ENCODE data around the gene TBCE.
"Not testable (repeated sequence)": the region's sequence is repeated elsewhere in the genome, so short reads cannot be mapped to it uniquely, and the experiment has no call there.

Gene TBCE

DNA sequence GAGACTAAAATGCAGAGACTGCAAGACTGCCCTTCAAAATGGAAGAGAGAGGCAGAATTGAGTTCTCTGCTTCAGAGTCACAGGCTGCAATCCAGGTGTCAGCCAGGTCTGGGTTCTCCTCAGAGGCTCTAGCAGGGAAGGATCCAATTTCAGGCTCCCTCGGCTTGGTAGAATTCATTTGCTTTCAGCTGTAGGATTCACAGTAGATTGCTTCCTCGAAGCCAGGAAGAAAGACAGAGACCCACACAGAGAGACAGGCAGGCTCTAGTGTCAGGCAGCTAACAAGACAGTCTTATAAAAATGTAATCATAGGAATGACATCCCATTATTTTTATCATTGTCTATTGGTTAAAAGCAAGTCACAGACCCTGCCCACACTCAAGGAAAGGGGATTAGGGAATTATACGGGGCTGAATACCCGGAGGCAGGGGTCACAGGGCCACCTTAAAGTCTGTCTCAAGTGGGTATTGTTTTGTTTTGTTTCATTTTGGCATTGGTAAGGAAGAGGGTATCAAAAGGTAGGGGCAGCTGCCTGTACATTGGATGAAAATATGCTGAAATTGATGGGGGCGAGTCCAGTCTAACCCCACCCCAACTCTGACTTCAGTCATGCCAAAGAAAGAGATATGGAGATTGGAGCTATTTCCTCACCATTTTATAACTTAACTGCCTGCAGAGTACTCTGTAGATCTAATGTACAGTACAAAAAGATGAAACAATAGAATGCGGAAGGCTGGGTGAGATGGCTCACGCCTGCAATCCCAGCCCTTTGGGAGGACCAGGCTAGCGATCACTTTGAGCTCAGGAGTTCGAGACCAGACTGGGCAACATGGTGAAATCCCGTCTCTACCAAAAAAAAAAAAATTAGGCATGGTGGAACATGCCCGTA, 9.5 kb upstream of the TBCE start:
- DNase-seq, result no peak

DNA sequence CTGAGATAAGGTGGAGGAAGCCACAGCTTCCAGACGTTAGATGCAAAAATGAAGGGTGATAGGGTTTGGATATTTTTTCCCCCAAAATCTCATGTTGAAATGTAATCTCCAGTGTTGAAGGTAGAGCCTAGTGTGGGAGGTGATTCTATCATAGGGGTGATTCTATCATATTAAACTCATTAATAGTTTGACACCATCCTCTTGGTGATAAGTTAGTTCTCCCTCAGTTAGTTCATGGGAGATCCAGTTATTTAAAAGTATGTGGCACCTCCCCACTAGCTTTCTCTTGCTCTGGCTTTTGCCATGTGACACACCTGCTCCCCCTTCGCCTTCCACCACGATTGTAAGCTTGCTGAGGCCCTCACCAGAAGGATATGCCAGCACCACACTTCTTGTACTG, 8.3 kb upstream of the TBCE start:
- no peak for DNase-seq

DNA sequence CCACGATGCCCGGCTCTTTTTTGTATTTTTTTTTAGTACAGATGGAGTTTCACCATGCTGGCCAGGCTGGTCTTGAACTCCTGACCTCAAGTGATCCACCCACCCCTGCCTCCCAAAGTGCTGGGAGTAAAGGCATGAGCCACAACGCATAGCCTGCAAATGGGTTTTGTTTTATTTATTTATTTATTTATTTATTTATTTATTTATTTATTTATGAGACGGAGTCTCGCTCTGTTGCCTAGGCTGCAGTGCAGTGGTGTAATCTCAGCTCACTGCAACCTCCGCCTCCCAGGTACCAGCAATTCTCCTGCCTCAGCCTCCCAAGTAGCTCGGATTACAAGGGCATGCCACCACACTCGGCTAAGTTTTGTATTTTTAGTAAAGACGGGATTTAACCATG, 3.0 kb upstream of the TBCE start:
- not testable (repeated sequence) for DNase-seq

DNA sequence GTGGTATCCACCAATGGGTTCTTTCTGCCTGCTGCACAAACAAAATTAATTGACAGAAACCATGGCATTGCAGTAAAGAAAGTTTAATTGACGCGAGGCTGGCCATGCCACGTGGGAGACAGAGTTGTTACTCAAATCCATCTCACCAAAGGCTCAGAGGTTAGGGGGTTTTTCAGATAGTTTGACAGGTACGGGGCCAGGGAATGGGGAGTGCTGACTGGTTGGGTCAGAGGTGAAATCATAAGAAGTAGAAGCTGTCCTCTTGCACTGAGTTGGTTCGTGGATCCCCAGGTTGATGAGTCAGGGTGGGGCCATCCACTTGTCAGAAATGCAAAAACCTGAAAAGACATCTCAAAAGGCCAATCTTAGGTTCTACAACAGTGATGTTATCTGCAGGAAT, 941 bp upstream of the TBCE start:
- DNase-seq, result no peak

DNA sequence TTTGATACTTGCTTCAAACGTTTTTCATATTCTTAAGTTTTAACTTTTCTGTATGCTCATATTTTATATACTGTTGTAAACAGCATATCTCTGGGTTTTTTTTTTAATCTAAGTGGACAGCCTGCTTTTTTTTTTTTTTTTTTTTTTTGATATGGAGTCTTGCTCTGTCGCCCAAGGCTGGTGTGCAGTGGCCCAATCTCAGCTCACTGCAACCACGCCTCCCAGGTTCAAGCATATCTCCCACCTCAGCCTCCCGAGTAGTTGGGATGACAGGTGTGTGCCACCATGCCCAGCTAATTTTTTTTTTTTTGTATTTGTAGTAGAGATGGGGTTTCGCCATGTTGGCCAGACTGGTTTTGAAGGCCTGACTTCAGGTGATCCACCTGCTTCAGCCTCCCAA, 1.2 kb downstream of the TBCE start:
- no peak for DNase-seq

DNA sequence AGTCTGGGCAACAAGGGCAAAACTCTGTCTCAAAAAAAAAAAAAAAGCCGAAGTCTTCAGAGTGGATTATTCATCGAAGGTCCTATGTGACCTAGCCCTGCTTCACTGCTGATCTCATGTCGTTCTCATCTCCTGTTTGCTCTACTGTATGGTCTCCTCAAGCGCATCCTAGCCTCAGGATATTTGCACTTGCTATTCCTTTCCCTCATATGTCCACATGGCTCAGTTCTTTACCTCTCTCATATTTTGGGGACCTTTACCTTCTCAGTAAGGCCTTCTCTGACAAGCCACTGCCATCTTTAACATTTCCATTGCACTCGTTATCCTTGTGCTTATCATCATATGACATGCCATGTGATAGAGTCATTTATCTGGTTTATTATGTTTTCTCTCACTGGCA, 2.6 kb downstream of the TBCE start:
- no peak for DNase-seq

DNA sequence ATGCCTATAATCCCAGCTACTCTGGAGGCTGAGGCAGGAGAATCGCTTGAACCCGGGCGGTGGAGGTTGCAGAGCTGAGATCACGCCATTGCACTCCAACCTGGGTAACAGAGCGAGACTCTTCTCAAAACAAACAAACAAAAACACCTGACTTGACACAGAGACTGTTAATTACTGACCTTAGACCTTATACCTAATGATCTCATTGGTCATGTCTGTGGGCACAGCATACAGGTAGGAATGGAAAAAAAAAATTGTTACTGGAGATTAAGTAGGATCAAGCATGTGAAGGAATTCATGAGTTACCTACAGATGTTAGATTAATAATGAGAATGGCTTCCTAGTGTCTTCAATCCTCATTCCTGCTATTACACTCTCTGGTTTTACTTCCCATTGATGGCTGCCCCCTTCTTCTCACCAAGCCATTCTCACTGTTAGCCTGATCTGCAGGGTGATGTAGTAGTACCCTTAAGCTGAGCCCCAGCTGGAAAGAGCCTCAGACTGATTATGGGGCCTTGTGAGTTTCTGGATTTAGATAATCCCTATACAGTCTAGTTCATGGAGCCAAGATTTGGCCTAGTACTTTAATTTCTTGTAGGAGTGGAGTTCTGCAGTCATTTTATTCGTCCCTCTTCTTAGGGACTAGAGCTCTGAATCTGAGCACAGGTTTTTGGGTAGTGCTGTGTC, 8.8 kb downstream of the TBCE start:
- DNase-seq, result no peak

DNA sequence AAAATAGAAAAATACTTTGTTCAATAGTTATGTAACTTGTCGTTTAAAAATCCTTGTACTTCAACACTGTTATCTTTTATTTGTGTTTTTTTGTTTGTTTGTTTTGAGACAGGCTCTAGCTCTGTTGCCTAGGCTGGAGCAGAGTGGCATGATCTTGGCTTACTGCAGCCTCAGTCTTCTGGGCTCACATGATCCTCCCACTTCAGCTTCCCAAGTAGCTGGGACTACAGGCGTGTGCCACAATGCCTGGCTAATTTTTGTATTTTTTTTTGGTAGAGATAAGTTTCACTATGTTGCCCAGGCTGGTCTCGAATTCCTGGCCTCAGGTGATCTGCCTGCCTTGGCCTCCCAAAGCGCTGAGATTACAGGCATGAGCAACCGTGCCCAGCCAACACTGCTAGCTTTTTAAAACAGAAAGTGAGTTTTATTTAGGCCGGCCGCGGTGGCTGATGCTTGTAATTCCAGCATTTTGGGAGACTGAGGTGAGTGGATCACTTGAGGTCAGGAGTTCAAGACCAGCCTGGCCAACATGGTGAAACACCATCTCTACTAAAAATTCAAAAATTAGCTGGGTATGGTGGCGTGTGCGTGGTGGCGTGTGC, 11.0 kb downstream of the TBCE start:
- not testable (repeated sequence) for DNase-seq

DNA sequence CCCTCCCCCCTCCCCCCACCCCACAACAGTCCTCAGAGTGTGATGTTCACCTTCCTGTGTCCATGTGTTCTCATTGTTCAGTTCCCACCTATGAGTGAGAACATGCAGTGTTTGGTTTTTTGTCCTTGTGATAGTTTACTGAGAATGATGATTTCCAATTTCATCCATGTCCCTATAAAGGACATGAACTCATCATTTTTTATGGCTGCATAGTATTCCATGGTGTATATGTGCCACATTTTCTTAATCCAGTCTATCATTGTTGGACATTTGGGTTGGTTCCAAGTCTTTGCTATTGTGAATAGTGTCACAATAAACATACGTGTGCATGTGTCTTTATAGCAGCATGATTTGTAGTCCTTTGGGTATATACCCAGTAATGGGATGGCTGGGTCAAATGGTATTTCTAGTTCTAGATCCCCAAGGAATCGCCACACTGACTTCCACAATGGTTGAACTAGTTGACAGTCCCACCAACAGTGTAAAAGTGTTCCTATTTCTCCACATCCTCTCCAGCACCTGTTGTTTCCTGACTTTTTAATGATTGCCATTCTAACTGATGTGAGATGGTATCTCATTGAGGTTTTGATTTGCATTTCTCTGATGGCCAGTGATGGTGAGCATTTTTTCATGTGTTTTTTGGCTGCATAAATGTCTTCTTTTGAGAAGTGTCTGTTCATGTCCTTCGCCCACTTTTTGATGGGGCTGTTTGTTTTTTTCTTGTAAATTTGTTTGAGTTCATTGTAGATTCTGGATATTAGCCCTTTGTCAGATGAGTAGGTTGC, 14.9 kb downstream of the TBCE start:
- not testable (repeated sequence) for DNase-seq

DNA sequence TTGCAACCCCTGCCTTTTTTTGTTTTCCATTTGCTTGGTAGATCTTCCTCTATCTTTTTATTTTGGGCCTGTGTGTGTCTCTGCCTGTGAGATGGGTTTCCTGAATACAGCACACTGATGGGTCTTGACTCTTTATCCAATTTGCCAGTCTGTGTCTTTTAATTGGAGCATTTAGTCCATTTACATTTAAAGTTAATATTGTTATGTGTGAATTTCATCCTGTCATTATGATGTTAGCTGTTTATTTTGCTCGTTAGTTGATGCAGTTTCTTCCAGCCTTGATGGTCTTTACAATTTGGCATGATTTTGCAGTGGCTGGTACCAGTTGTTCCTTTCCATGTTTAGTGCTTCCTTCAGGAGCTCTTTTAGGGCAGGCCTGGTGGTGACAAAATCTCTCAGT, 18.4 kb downstream of the TBCE start:
- not testable (repeated sequence) for DNase-seq

DNA sequence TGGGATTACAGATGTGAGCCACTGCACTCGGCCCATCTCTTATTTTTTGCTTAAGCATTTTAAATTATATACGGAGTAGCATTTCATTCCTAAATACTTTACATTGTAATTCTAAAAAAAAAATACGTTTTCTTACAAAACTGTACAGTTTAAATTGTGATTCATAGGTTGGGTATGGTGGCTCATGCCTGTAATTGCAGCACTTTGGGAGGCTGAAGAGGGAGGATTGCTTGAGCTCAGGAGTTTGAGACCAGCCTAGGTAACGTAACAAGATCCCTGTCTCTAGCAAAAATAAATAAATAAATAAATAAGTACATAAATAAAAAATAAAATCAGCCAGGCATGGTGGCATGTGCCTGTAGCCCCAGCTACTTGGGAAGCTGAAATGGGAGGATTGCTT, 24.6 kb downstream of the TBCE start:
- DNase-seq, result peak; percentile 46

DNA sequence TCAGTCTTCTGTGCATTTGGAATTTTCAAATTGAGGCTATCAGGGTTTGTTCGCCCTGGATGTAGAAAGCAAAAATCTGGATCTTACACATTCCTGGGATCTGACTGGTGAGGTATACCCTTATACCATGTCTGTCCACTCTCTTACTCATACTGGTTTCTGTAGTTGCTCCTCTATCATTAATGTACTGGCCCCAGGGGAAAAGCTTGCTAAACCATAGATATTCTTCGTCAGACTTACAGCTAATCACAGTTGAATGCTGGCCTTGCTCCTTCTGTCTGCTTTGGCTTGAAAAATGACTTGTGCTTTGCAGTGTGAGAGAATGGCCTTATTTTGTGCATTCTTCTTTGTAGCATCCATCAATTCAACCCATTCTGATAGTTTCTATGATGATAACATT, 30.5 kb downstream of the TBCE start:
- peak; percentile 97 for DNase-seq

DNA sequence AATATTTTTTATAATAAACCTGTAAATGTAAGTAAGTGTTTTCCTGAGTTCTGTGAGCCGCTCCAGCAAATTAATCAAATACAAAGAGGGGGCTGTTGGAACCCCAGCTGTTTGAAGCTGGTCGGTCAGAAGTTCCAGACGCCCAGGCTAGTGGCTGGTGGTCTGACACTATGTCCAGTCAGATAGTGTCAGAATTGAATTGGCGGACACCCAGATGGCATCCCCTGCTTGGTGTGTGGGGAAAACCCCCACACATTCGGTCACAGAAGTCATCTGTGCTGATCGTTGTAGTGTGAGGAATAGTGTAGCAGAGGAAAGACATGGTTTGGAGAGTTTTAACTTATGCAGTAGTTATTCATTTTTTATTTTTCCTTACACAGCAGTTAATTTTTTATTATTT, 32.4 kb downstream of the TBCE start:
- DNase-seq, result no peak

DNA sequence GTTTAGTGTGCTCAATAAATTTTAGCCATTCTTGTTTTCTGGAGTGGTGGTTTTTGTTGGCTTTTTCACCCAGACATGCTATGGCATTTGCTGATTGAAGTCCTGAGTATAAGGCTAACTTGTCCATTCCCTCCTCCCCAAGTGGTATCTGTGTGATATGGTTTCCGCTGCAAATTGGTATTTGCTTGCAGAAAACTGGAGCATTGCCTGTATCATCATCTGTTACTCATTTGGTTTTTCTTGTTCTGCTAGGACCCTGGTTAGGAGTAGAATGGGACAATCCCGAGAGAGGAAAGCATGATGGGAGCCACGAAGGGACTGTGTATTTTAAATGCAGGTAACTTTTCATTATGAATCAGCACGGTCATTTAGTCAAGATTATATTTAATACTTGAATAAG, 34.0 kb downstream of the TBCE start:
- peak; percentile 16 for DNase-seq

DNA sequence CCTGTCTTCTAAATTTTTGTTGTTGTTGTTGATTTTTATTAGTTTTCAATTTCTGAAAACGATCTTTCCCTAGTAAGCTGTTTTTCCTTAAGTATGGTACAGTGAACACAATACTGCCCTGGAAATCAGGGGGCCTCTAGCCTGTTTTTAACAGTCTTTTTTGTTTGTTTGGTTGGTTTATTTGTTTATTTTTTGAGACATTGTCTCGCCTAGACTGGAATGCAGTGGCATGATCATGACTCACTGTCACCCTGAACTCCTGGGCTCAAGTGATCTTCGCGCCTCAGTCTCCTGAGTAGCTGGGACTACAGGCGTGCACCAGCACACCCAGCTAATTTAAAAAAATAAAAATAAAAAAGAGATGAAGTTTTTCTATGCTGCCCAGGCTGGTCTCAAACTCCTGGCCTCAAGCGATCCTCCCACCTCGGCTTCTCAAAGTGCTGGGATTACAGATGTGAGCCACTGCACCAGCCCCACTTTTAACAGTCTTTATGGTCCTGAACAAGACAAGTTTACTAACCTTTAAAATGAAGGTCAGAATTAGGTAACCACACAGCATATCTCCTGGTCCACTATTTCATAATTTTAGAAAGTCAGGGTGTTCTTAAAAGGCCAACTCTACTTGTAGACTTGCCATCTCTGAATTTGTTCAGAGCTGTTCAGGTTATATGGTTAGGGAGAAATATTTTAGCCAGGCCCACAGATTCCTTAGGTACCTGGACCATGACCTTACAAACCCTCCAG, 35.4 kb downstream of the TBCE start:
- peak; percentile 21 for DNase-seq

DNA sequence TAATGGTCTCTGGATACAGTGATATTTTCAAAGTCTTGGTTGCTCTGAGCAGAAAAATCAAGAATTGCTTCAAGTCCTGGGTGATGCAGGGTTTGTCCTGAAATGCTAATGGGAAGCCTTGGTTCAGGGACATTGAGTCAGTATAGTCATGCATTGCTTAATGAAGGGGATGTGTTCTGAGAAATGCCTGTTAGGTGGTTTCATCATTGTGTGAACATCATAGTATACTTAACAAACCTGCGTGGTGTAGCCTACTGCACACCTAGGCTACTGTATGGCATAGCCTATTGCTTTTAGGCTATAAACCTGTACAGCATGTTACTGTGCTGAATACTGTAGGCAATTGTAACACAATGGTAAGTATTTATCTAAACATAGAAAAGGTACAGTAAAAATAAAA, 36.4 kb downstream of the TBCE start:
- DNase-seq, result no peak

DNA sequence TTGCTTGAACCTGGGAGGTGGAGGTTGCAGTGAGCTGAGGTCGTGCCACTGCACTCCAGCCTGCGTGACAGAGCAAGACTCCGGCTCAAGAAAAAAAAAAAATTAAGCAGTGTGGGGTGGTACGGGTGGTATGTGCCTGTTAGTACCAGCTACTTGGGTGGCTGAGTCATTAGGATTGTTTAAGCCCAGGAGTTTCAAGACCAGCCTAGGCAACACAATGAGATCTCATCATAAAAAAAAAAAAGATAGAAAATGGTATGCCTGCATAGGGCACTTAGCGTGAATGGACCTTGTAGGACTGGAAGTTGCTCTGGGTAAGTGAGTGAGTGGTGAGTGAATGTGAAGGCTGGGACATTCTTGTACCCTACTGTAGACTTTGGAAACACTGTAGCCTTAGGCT, 37.0 kb downstream of the TBCE start:
- peak; percentile 61 for DNase-seq

DNA sequence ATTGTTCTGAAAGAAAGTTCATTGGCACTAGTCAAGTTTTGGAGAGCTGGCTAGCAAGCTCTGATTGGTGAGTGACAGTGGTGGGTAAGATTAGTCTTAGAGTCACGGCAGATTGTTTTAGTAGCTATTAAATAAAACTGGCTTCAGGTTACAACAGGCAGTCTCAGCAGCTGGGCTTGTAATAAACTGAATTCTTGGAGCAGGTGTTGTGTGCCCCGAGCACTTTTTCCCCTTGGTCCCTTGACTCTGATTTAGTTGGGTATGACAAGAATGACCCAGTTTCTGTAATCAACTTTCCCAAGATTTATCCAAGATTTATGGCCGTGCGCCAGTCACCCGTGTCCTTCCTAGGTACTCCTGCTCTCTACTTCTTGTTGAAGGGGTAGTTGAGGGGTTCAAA, 40.2 kb downstream of the TBCE start:
- no peak for DNase-seq

DNA sequence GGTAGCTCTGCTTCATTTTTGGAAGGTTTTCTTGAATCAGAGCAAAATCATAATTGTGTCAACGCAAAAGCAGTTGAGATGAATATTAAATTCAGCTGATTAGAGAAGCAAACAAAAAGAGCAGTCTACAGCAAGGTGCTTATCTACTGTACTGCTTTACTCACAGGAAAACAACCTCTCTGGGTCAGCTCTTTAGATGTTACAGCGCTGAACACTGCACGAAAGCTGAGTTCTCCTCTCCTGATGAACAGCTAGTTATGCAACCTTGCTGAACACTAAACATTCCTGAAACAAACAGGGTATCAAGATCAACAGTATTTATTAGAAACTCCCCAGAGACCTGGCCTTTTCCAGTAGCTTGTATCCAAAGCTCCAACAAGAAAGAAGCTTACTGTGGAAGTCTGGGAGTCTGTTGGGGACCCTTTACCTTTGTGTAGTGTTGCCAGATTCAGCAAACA, 41.3 kb downstream of the TBCE start:
- no peak for DNase-seq

DNA sequence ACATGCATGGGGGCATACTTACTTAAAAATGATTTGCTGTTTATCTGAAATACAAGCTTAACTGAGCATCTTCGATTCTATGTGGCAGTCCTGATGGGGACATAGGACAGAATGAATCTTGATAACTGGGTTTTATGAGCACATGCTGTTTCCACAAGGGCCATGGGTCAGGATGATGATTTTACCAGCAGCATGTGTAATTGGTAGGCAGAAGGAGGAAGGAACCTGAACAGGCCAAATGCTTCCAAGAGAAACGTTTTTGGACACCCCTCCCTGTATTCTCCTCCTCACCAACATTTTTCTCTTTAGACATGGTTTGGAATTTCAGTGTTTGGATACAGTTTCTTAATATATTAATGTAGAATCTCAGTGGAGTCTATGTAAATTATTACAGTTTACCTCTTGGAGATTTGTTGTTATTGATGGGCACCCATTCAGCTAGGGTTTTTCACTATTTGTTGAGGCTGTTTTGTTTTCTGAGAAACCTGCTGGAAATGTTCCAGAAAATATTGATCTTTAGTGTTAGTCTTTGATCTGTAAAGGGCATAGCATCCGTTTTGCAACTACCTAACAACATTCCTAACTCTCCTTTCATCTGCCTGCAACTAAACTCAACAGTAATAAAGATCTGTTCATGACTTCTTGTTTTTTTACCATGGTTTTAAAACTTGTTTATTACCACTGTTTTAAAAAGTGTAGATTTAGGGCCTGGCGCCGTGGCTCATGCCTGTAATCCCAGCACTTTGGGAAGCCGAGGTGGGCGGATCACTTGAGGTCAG, 42.0 kb downstream of the TBCE start:
- no peak for DNase-seq

DNA sequence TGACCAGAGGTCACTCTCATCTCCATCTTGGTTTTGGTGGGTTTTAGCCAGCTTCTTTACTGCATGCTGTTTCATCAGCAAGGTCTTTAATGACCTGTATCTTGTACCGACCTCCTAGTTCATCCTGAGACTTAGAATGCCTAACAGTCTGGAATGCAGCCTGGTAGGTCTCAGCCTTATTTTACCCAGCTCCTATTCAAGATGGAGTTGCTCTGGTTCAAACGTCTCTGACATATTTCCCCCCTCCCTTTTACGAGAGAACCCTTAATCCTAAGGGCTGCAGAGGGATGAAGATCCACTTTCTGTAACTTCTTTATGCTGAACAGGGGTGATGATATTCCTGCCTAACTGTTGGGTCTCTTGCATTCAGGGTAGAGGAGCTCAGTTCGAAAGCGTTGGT, 43.2 kb downstream of the TBCE start:
- DNase-seq, result no peak

Measured in EL (cell line).